GM23248 (cell line): ENCODE measurements around the gene GIMAP4.

Experiments
- EZH2 ChIP-seq: fragments of 200-600 bp; sonication (generic); IDR thresholded peaks from 2 replicates; pipeline ENCODE4 v1.6.1; 2018; ENCODE audit warnings: antibody characterized with exemption, mild to moderate bottlenecking; ENCODE audit not compliant: insufficient read depth, poor library complexity, severe bottlenecking
- EZH2phosphoT487 ChIP-seq: fragments of 200-600 bp; sonication (generic); IDR thresholded peaks from 2 replicates; pipeline ENCODE4 v1.6.1; 2018; ENCODE audit warnings: antibody characterized with exemption, moderate library complexity, mild to moderate bottlenecking, low read depth; ENCODE audit not compliant: insufficient read depth

GRCh38 chr7:150594805-150595204 lies 27.6 kb downstream of the GIMAP4 start:
- no peak for TF ChIP-seq EZH2
- no peak for TF ChIP-seq EZH2phosphoT487
